Ureter (tissue), 1 donor: ENCODE measurements around the gene KRTAP9-1. TPM values are rescaled to one million over a fixed set of nuclear protein-coding genes. Genes with fewer than 3 reads are reported as not detected.

ENCODE experiments used
- total RNA-seq: library from RNA; stranded (reverse); gene quantifications from one replicate; pipeline ENCODE4 v1.2.4, GENCODE V29; 2023
- donor health status: DM: yes; HTN: yes; CAD: no.

Gene KRTAP9-1
- total RNA-seq, 1 donor from 2014 or later: not detected

Other genes with a start within 250 kb of the KRTAP9-1 start
- not detected for gene KRT39, start 222.9 kb upstream of the KRTAP9-1 start, total RNA-seq
- gene KRT40, start 205.6 kb upstream of the KRTAP9-1 start, total RNA-seq: not detected
- not detected for gene KRTAP3-3, start 195.7 kb upstream of the KRTAP9-1 start, total RNA-seq
- not detected for gene KRTAP3-2, start 190.0 kb upstream of the KRTAP9-1 start, total RNA-seq
- not detected for gene KRTAP3-1, start 180.8 kb upstream of the KRTAP9-1 start, total RNA-seq
- not detected for gene KRTAP1-5, start 162.7 kb upstream of the KRTAP9-1 start, total RNA-seq
- not detected for gene KRTAP1-4, start 159.7 kb upstream of the KRTAP9-1 start, total RNA-seq
- gene KRTAP1-3, start 155.0 kb upstream of the KRTAP9-1 start, total RNA-seq: not detected
- not detected for gene KRTAP1-1, start 148.4 kb upstream of the KRTAP9-1 start, total RNA-seq
- not detected for gene KRTAP2-1, start 142.6 kb upstream of the KRTAP9-1 start, total RNA-seq
- not detected for gene KRTAP2-2, start 134.7 kb upstream of the KRTAP9-1 start, total RNA-seq
- not detected for gene KRTAP2-3, start 129.8 kb upstream of the KRTAP9-1 start, total RNA-seq
- gene KRTAP2-4, start 124.0 kb upstream of the KRTAP9-1 start, total RNA-seq: not detected
- not detected for gene KRTAP4-7, start 105.7 kb upstream of the KRTAP9-1 start, total RNA-seq
- gene KRTAP4-8, start 91.7 kb upstream of the KRTAP9-1 start, total RNA-seq: not detected
- gene KRTAP4-16, start 87.7 kb upstream of the KRTAP9-1 start, total RNA-seq: not detected
- gene KRTAP4-9, start 84.5 kb upstream of the KRTAP9-1 start, total RNA-seq: not detected
- gene KRTAP4-11, start 71.5 kb upstream of the KRTAP9-1 start, total RNA-seq: not detected
- gene KRTAP4-12, start 65.7 kb upstream of the KRTAP9-1 start, total RNA-seq: not detected
- not detected for gene KRTAP4-6, start 49.3 kb upstream of the KRTAP9-1 start, total RNA-seq
- not detected for gene KRTAP4-5, start 40.1 kb upstream of the KRTAP9-1 start, total RNA-seq
- not detected for gene KRTAP4-4, start 29.1 kb upstream of the KRTAP9-1 start, total RNA-seq
- gene KRTAP4-3, start 21.7 kb upstream of the KRTAP9-1 start, total RNA-seq: not detected
- gene KRTAP4-2, start 11.7 kb upstream of the KRTAP9-1 start, total RNA-seq: not detected
- gene KRTAP4-1, start 5.0 kb upstream of the KRTAP9-1 start, total RNA-seq: not detected
- gene KRTAP9-2, start 36.8 kb downstream of the KRTAP9-1 start, total RNA-seq: not detected
- not detected for gene KRTAP9-3, start 42.6 kb downstream of the KRTAP9-1 start, total RNA-seq
- not detected for gene KRTAP9-8, start 48.1 kb downstream of the KRTAP9-1 start, total RNA-seq
- not detected for gene KRTAP9-4, start 59.8 kb downstream of the KRTAP9-1 start, total RNA-seq
- gene KRTAP9-9, start 65.5 kb downstream of the KRTAP9-1 start, total RNA-seq: not detected
- not detected for gene KRTAP9-6, start 75.5 kb downstream of the KRTAP9-1 start, total RNA-seq
- not detected for gene KRTAP9-7, start 85.8 kb downstream of the KRTAP9-1 start, total RNA-seq
- not detected for gene KRTAP29-1, start 113.0 kb downstream of the KRTAP9-1 start, total RNA-seq
- gene KRTAP16-1, start 119.4 kb downstream of the KRTAP9-1 start, total RNA-seq: not detected
- gene KRTAP17-1, start 125.8 kb downstream of the KRTAP9-1 start, total RNA-seq: not detected
- gene KRT33A, start 160.9 kb downstream of the KRTAP9-1 start, total RNA-seq: not detected
- gene KRT33B, start 179.9 kb downstream of the KRTAP9-1 start, total RNA-seq: not detected
- not detected for gene KRT34, start 192.4 kb downstream of the KRTAP9-1 start, total RNA-seq
- gene KRT31, start 207.7 kb downstream of the KRTAP9-1 start, total RNA-seq: not detected
- not detected for gene KRT37, start 234.7 kb downstream of the KRTAP9-1 start, total RNA-seq